ENCODE data around the gene AKT3.
"Not testable (repeated sequence)": the region's sequence is repeated elsewhere in the genome, so short reads cannot be mapped to it uniquely, and the experiment has no call there.

The AKT3 gene

GRCh38 chr1:243819438-243819839 is 30.6 kb downstream of the AKT3 start:
- TF ChIP-seq ZFX (IDR thresholded peaks at IDR 0.05), result no peak
- TF ChIP-seq CTCF (conservative IDR thresholded peaks at IDR 0.05), result no peak
- no peak overlapping the region for H3K27ac ChIP-seq

- H3K27ac ChIP-seq, result no peak overlapping the region
Observed at GRCh38 chr1:243818978-243819377, 31.1 kb downstream of the AKT3 start.

GRCh38 chr1:243814718-243815117 is 35.3 kb downstream of the AKT3 start:
- no peak for TF ChIP-seq CTCF (conservative IDR thresholded peaks at IDR 0.05)
- no peak for TF ChIP-seq ZFX (IDR thresholded peaks at IDR 0.05)
- H3K27ac ChIP-seq, result no peak overlapping the region

More at GRCh38 chr1:243818978-243819377, 31.1 kb downstream of the AKT3 start:
- TF ChIP-seq CTCF (conservative IDR thresholded peaks at IDR 0.05) (no peak), ZFX (IDR thresholded peaks at IDR 0.05) (no peak)

- not testable (repeated sequence) for H3K27ac ChIP-seq
Observed at GRCh38 chr1:243807346-243807745, 42.7 kb downstream of the AKT3 start.

- no peak overlapping the region for H3K27ac ChIP-seq
- no peak for TF ChIP-seq ZFX (IDR thresholded peaks at IDR 0.05)
Observed at GRCh38 chr1:243806310-243806709, 43.7 kb downstream of the AKT3 start.

- TF ChIP-seq CTCF (conservative IDR thresholded peaks at IDR 0.05) (no peak), ZFX (IDR thresholded peaks at IDR 0.05) (no peak)
Observed at GRCh38 chr1:243802736-243803135, 47.3 kb downstream of the AKT3 start.

GRCh38 chr1:243801378-243801777 is 48.7 kb downstream of the AKT3 start:
- H3K27ac ChIP-seq, result no peak overlapping the region
- no peak for TF ChIP-seq CTCF (conservative IDR thresholded peaks at IDR 0.05)
- no peak for TF ChIP-seq ZFX (IDR thresholded peaks at IDR 0.05)

More at GRCh38 chr1:243802736-243803135, 47.3 kb downstream of the AKT3 start:
- no peak overlapping the region for H3K27ac ChIP-seq

GRCh38 chr1:243799908-243800307 is 50.1 kb downstream of the AKT3 start:
- no peak overlapping the region for H3K27ac ChIP-seq
- TF ChIP-seq ZFX (IDR thresholded peaks at IDR 0.05) (no peak), CTCF (conservative IDR thresholded peaks at IDR 0.05) (no peak)

- no peak overlapping the region for H3K27ac ChIP-seq
- TF ChIP-seq ZFX (IDR thresholded peaks at IDR 0.05) (no peak), CTCF (conservative IDR thresholded peaks at IDR 0.05) (no peak)
Observed at GRCh38 chr1:243798726-243799125, 51.3 kb downstream of the AKT3 start.

Measured in C4-2B (cell line).